Esophagus muscularis mucosa (tissue), 4 donors: ENCODE data around the gene LPCAT1. TPM values are rescaled to one million over a fixed set of nuclear protein-coding genes. Genes with fewer than 3 reads are reported as not detected.

Source experiments
- DNase-seq: peaks from one replicate; pipeline ENCODE4 v3.0.0-alpha.2; 2017; ENCODE audit errors: extremely low spot score
- H3K27ac ChIP-seq, 4 donors: fragments of 200-600 bp; sonication (generic); replicated peaks in 1 of 4; 1 replicate in 3 of 4; 2 replicates in 1 of 4; pipeline ENCODE4 v1.5.1; 2016 to 2019; ENCODE audit warnings: mild to moderate bottlenecking in 1 of 4
- H3K27me3 ChIP-seq, 4 donors: fragments of 200-600 bp; sonication (generic); one replicate each; pipeline versions ENCODE4 v1.5.1 to v1.6.0; 2016 to 2019
- H3K36me3 ChIP-seq, 4 donors: fragments of 200-600 bp; sonication (generic); one replicate each; pipeline ENCODE4 v1.5.1; 2016 to 2019
- H3K4me1 ChIP-seq, 4 donors: fragments of 200-600 bp; sonication (generic); one replicate each; pipeline ENCODE4 v1.5.1; 2016 to 2019
- H3K4me3 ChIP-seq, 4 donors: fragments of 200-600 bp; sonication (generic); 1 replicate in 2 of 4; 2 replicates in 2 of 4; pipeline ENCODE4 v1.5.1; 2016 to 2019; ENCODE audit warnings: mild to moderate bottlenecking in 4 of 4, moderate library complexity in 1 of 4
- H3K9me3 ChIP-seq, 4 donors: fragments of 200-600 bp; sonication (generic); 1 replicate in 3 of 4; 2 replicates in 1 of 4; pipeline ENCODE4 v1.5.1; 2016 to 2019
- CTCF ChIP-seq, 3 experiments: fragments of 200-600 bp in 2 of 3; fragments of 450-650 bp in 1 of 3; sonication (generic) in 2 of 3; IDR thresholded peaks; one replicate each; pipeline ENCODE4 v1.5.1; 2017 to 2019; ENCODE audit warnings: antibody characterized with exemption in 3 of 3, mild to moderate bottlenecking in 2 of 3, moderate library complexity in 1 of 3
- EP300 ChIP-seq: sonication (generic); formaldehyde crosslinking; IDR thresholded peaks from one replicate; pipeline ENCODE4 v1.6.1; 2017; ENCODE audit warnings: antibody characterized with exemption
- POLR2A ChIP-seq: fragments of 450-650 bp; IDR thresholded peaks from one replicate; pipeline ENCODE4 v1.6.1; 2017; ENCODE audit warnings: antibody characterized with exemption, moderate library complexity, mild to moderate bottlenecking, low read depth
- POLR2AphosphoS5 ChIP-seq, 2 donors: sonication (generic); formaldehyde crosslinking; IDR thresholded peaks; one replicate each; pipeline ENCODE4 v1.6.1; 2017; ENCODE audit warnings: antibody characterized with exemption in 2 of 2
- WGBS: methylation state at CpG from one replicate; pipeline ENCODE4 v1.1.5; 2018; 5-methylcytosine and 5-hydroxymethylcytosine counted together
- intact Hi-C: fragments of 100-400 bp; cut with DNase I; formaldehyde crosslinking; loops from one replicate; pipeline ENCODE4 v1.15.1; 2023
- total RNA-seq, 4 donors: library from RNA; depleted of rRNA; stranded (reverse); fragments of >200 nt; gene quantifications; one replicate each; pipeline versions ENCODE4 v1.1.0 to v1.2.1, GENCODE V29; 2016

Gene LPCAT1
- total RNA-seq, 4 donors from 2014 or later = 22.5 to 51.7 (median 35.0) TPM

DNA sequence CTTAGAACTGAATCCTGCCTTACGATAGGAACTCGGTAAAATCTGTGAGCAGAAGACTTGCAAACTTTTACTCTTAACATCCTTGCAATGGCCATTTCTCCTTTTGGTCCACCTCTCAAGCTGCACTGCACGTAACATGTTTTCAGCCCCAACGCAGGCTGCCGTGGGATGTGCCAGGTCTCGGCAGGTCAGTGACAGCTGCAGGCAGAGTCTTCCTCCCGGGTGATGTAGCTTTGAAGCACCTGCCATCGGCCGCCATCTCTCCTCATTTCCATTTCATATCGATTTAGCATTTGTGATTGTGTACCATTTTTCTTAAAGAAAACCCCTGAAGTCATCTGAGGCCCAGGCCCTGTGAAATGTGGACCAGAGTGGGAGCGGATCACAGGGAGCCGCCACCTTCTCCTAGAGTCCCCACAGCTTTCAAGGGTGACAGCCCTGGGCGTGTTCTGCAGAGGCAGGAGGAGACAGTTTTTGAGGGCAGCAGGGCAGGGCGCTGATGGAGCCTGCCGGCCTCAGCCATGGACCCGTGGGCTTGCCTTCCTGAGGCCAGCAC is 25.8 kb upstream of the LPCAT1 start:
- intact Hi-C loops = no loop called here
- TF ChIP-seq POLR2A (no peak), POLR2AphosphoS5 (IDR thresholded peaks at IDR 0.05) (no peak), CTCF (IDR thresholded peaks at IDR 0.05) (no peak), EP300 (no peak)
- H3K4me1 ChIP-seq = peaks cover under 1 to 22% (median 11%) of the 10 kb centered on the region in 4 donors
- peaks cover 0 to 24% (median 0%) of the 10 kb centered on the region in 4 donors for H3K27me3 ChIP-seq
- H3K27ac ChIP-seq = no peak overlapping the region
- no peaks in the 10 kb centered on the region for H3K9me3 ChIP-seq
- H3K4me3 ChIP-seq = no peak overlapping the region
- WGBS = 96% methylated on average over 15 of the region's 16 CpGs
- no peak for DNase-seq
- no peaks in the 10 kb centered on the region for H3K36me3 ChIP-seq

- no peak for DNase-seq
- intact Hi-C loops = no loop called here
- no peak overlapping the region for H3K27ac ChIP-seq
- H3K4me3 ChIP-seq = no peak overlapping the region
- H3K9me3 ChIP-seq = no peaks in the 10 kb centered on the region
- peaks cover 7 to 22% (median 14%) of the 10 kb centered on the region in 4 donors for H3K4me1 ChIP-seq
- peaks cover 0 to 17% (median 0%) of the 10 kb centered on the region in 4 donors for H3K27me3 ChIP-seq
- no peak for TF ChIP-seq POLR2A
- TF ChIP-seq CTCF (IDR thresholded peaks at IDR 0.05) = no peak
- TF ChIP-seq POLR2AphosphoS5 (IDR thresholded peaks at IDR 0.05) = no peak
- TF ChIP-seq EP300 = no peak
- no peaks in the 10 kb centered on the region for H3K36me3 ChIP-seq
- WGBS = 93% methylated on average over 25 of the region's 33 CpGs
Observed at GRCh38 chr5:1548702-1549474, 25.1 kb upstream of the LPCAT1 start.

GRCh38 chr5:1547655-1548054 is 23.9 kb upstream of the LPCAT1 start:
- no peak overlapping the region for H3K27ac ChIP-seq
- WGBS = 94% methylated on average over 6 of the region's 6 CpGs
- intact Hi-C loops = no loop called here
- peaks cover 0 to 12% (median 0%) of the 10 kb centered on the region in 4 donors for H3K27me3 ChIP-seq
- H3K9me3 ChIP-seq = no peaks in the 10 kb centered on the region
- peaks cover 12 to 16% (median 12%) of the 10 kb centered on the region in 4 donors for H3K4me1 ChIP-seq
- no peak for DNase-seq
- H3K36me3 ChIP-seq = no peaks in the 10 kb centered on the region
- TF ChIP-seq POLR2A (no peak), EP300 (no peak), CTCF (IDR thresholded peaks at IDR 0.05) (no peak), POLR2AphosphoS5 (IDR thresholded peaks at IDR 0.05) (no peak)
- no peak overlapping the region for H3K4me3 ChIP-seq

GRCh38 chr5:1547236-1547635 is 23.5 kb upstream of the LPCAT1 start:
- H3K36me3 ChIP-seq = no peaks in the 10 kb centered on the region
- peaks cover 0 to 12% (median 0%) of the 10 kb centered on the region in 4 donors for H3K27me3 ChIP-seq
- no peaks in the 10 kb centered on the region for H3K9me3 ChIP-seq
- 92% methylated on average over 11 of the region's 11 CpGs for WGBS
- no peak overlapping the region for H3K4me3 ChIP-seq
- H3K4me1 ChIP-seq = peaks cover 13 to 18% (median 14%) of the 10 kb centered on the region in 4 donors
- H3K27ac ChIP-seq = no peak overlapping the region
- intact Hi-C loops = no loop called here
- TF ChIP-seq POLR2AphosphoS5 (IDR thresholded peaks at IDR 0.05) (no peak), CTCF (IDR thresholded peaks at IDR 0.05) (no peak), EP300 (no peak)
- DNase-seq = no peak
